KMS-11 (cell line): Measurements from ENCODE around the gene TMEM63B.
"Not testable (repeated sequence)": the region's sequence is repeated elsewhere in the genome, so short reads cannot be mapped to it uniquely, and the experiment has no call there.

Source experiments
- H2AFZ ChIP-seq: fragments of 200-600 bp; sonication (generic); 2 replicates; pipeline ENCODE4 v1.6.1; 2016; ENCODE audit warnings: antibody characterized with exemption, mixed run types, low read depth
- H3K27ac ChIP-seq: fragments of 200-600 bp; sonication (generic); 2 replicates; pipeline ENCODE4 v1.6.1; 2016; ENCODE audit warnings: mild to moderate bottlenecking, mixed run types
- H3K27me3 ChIP-seq: fragments of 200-600 bp; sonication (generic); 2 replicates; pipeline ENCODE4 v1.6.1; 2017; ENCODE audit warnings: mild to moderate bottlenecking, low read depth, mixed run types, moderate library complexity; ENCODE audit not compliant: insufficient read depth
- H3K36me3 ChIP-seq: fragments of 200-600 bp; sonication (generic); 2 replicates; pipeline ENCODE4 v1.6.1; 2017; ENCODE audit warnings: mild to moderate bottlenecking, mixed run types; ENCODE audit not compliant: insufficient read depth
- H3K4me1 ChIP-seq: fragments of 200-600 bp; sonication (generic); 2 replicates; pipeline ENCODE4 v1.6.1; 2016; ENCODE audit warnings: mild to moderate bottlenecking, low read depth, mixed run types; ENCODE audit not compliant: poor library complexity, severe bottlenecking
- H3K4me2 ChIP-seq: fragments of 200-600 bp; sonication (generic); 2 replicates; pipeline ENCODE4 v1.7.0; 2016; ENCODE audit warnings: mild to moderate bottlenecking, mixed run types
- H3K4me3 ChIP-seq: fragments of 200-600 bp; sonication (generic); IDR thresholded peaks from 2 replicates; pipeline ENCODE4 v1.6.1; 2017; ENCODE audit warnings: low read depth, low read length, mixed read lengths; ENCODE audit not compliant: insufficient read depth
- H3K79me2 ChIP-seq: fragments of 200-600 bp; sonication (generic); 2 replicates; pipeline ENCODE4 v1.6.1; 2016; ENCODE audit warnings: low read depth, mixed run types; ENCODE audit not compliant: insufficient read depth
- H3K9ac ChIP-seq: fragments of 200-600 bp; sonication (generic); 2 replicates; pipeline ENCODE4 v1.6.1; 2016; ENCODE audit warnings: mild to moderate bottlenecking, mixed run types
- H4K20me1 ChIP-seq: fragments of 200-600 bp; sonication (generic); 2 replicates; pipeline ENCODE4 v1.6.1; 2016; ENCODE audit warnings: mild to moderate bottlenecking, mixed run types; ENCODE audit not compliant: insufficient read depth
- TF ChIP-seq, protein P1 (sequence below): fragments of 200-600 bp; sonication (generic); conservative IDR thresholded peaks from 2 replicates; pipeline ENCODE4 v1.6.1; 2017; ENCODE audit warnings: low read depth, mild to moderate bottlenecking, antibody characterized with exemption, low read length, moderate library complexity, mixed read lengths

TMEM63B gene

GRCh38 chr6:44139351-44139743 is 12.0 kb downstream of the TMEM63B start:
- H4K20me1 ChIP-seq: no peaks in the 10 kb centered on the region
- no peaks in the 10 kb centered on the region for H3K4me1 ChIP-seq
- H3K36me3 ChIP-seq: no peaks in the 10 kb centered on the region
- H3K27ac ChIP-seq: no peak overlapping the region
- H3K27me3 ChIP-seq: no peaks in the 10 kb centered on the region
- no peak overlapping the region for H3K4me2 ChIP-seq
- H2AFZ ChIP-seq: no peak overlapping the region
- H3K9ac ChIP-seq: no peak overlapping the region
- H3K4me3 ChIP-seq: no peak overlapping the region
- no peaks in the 10 kb centered on the region for H3K79me2 ChIP-seq
- TF ChIP-seq, protein P1, sequence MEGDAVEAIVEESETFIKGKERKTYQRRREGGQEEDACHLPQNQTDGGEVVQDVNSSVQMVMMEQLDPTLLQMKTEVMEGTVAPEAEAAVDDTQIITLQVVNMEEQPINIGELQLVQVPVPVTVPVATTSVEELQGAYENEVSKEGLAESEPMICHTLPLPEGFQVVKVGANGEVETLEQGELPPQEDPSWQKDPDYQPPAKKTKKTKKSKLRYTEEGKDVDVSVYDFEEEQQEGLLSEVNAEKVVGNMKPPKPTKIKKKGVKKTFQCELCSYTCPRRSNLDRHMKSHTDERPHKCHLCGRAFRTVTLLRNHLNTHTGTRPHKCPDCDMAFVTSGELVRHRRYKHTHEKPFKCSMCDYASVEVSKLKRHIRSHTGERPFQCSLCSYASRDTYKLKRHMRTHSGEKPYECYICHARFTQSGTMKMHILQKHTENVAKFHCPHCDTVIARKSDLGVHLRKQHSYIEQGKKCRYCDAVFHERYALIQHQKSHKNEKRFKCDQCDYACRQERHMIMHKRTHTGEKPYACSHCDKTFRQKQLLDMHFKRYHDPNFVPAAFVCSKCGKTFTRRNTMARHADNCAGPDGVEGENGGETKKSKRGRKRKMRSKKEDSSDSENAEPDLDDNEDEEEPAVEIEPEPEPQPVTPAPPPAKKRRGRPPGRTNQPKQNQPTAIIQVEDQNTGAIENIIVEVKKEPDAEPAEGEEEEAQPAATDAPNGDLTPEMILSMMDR: no peak

GRCh38 chr6:44142835-44143234 is 15.5 kb downstream of the TMEM63B start:
- TF ChIP-seq, protein P1: no peak
- Histone ChIP-seq H3K9ac (no peak overlapping the region), H3K4me1 (no peaks in the 10 kb centered on the region), H3K27me3 (no peaks in the 10 kb centered on the region), H3K4me3 (no peak overlapping the region), H2AFZ (no peak overlapping the region), H3K4me2 (no peak overlapping the region), H3K27ac (no peak overlapping the region), H4K20me1 (no peaks in the 10 kb centered on the region), H3K36me3 (no peaks in the 10 kb centered on the region), H3K79me2 (no peaks in the 10 kb centered on the region)

DNA sequence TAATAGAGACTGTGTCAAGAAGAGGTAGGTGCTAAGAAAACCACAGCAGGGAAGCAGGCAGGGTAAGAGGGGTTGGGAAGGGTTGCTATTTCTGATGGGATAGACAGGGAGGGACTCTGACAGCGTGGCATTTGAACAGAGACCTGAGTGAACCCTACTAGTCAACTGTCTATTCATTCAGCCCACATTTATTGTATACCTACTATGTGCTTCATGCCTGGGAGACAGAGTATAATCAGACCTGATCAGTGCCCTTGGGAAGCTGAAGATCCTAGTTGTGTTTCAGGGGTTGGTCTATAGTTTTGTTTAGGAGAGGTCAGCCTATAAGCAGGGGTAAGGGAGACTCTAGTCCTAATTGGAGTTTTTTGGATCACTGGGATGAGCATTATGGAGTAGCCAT is 16.4 kb downstream of the TMEM63B start:
- Histone ChIP-seq H3K4me1 (no peaks in the 10 kb centered on the region), H3K27ac (no peak overlapping the region), H3K4me2 (no peak overlapping the region), H2AFZ (no peak overlapping the region), H3K36me3 (no peaks in the 10 kb centered on the region), H4K20me1 (no peaks in the 10 kb centered on the region), H3K79me2 (no peaks in the 10 kb centered on the region), H3K27me3 (no peaks in the 10 kb centered on the region), H3K9ac (no peak overlapping the region), H3K4me3 (no peak overlapping the region)
- TF ChIP-seq, protein P1: no peak

GRCh38 chr6:44144536-44144935 is 17.2 kb downstream of the TMEM63B start:
- not testable (repeated sequence) for H3K79me2 ChIP-seq, H3K9ac ChIP-seq, H3K36me3 ChIP-seq, H3K4me2 ChIP-seq, H4K20me1 ChIP-seq, H3K27me3 ChIP-seq, H3K4me1 ChIP-seq, H3K4me3 ChIP-seq, H3K27ac ChIP-seq, H2AFZ ChIP-seq

DNA sequence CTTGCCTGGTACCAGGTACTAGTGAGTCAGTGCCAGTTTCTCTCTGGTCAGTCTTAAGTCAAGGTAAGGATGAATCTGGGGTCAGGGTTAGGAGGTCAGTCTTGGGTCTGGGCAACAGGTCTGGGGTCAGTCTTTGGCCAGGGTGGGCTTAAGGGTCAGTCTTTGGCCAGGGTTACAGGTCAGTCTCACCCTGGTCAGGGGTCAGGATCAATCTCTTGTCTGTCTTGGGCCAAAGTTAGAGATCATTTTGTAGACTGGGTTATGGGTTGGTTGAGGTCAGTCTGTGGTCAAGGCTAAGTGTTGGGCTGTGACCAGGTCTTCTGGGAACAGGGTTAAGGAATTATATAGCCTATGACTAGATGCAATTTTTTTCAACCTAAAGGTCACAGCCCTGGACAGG is 18.5 kb downstream of the TMEM63B start:
- Histone ChIP-seq H3K4me3 (no peak overlapping the region), H3K79me2 (no peaks in the 10 kb centered on the region), H4K20me1 (no peaks in the 10 kb centered on the region), H2AFZ (no peak overlapping the region), H3K4me2 (no peak overlapping the region), H3K27me3 (no peaks in the 10 kb centered on the region), H3K36me3 (no peaks in the 10 kb centered on the region), H3K27ac (no peak overlapping the region), H3K9ac (no peak overlapping the region), H3K4me1 (no peaks in the 10 kb centered on the region)
- TF ChIP-seq, protein P1: no peak
